Spleen (tissue), 11 donors: ENCODE data around the gene COPB1. TPM values are rescaled to one million over a fixed set of nuclear protein-coding genes. Genes with fewer than 3 reads are reported as not detected.

Experiments
- DNase-seq: peaks from one replicate; pipeline ENCODE4 v3.0.0-alpha.2; 2020
- H3K27ac ChIP-seq, 8 donors: fragments of 200-600 bp; sonication (generic) in 7 of 8; 1 replicate in 4 of 8; 2 replicates in 4 of 8; pipeline versions ENCODE4 v1.5.0 to v1.8.0; 2016 to 2021; ENCODE audit warnings: inconsistent platforms in 4 of 8, mild to moderate bottlenecking in 4 of 8, moderate library complexity in 1 of 8
- H3K27me3 ChIP-seq, 7 donors: fragments of 200-600 bp; sonication (generic) in 6 of 7; replicated peaks in 1 of 7; 1 replicate in 4 of 7; 2 replicates in 3 of 7; pipeline versions ENCODE4 v1.5.0 to v1.8.0; 2016 to 2021; ENCODE audit warnings: inconsistent platforms in 3 of 7, mild to moderate bottlenecking in 1 of 7
- H3K36me3 ChIP-seq, 6 donors: fragments of 200-600 bp; sonication (generic) in 5 of 6; 1 replicate in 4 of 6; 2 replicates in 2 of 6; pipeline versions ENCODE4 v1.5.0 to v1.8.0; 2016 to 2021; ENCODE audit warnings: inconsistent platforms in 2 of 6
- H3K4me1 ChIP-seq, 6 donors: fragments of 200-600 bp; sonication (generic) in 5 of 6; 1 replicate in 3 of 6; 2 replicates in 3 of 6; pipeline versions ENCODE4 v1.5.0 to v1.8.0; 2016 to 2021; ENCODE audit warnings: inconsistent platforms in 3 of 6
- H3K4me3 ChIP-seq, 8 donors: fragments of 200-600 bp; sonication (generic) in 7 of 8; 1 replicate in 4 of 8; 2 replicates in 4 of 8; pipeline versions ENCODE4 v1.5.0 to v1.8.0; 2016 to 2021; ENCODE audit warnings: inconsistent platforms in 4 of 8, mild to moderate bottlenecking in 4 of 8, moderate library complexity in 2 of 8
- H3K9me3 ChIP-seq, 8 donors: fragments of 200-600 bp; sonication (generic) in 7 of 8; 1 replicate in 4 of 8; 2 replicates in 4 of 8; pipeline versions ENCODE4 v1.5.0 to v1.8.0; 2016 to 2021; ENCODE audit warnings: inconsistent platforms in 4 of 8
- POLR2A ChIP-seq, 3 donors: fragments of 450-650 bp; IDR thresholded peaks; one replicate each; pipeline ENCODE4 v1.5.1; 2017; ENCODE audit warnings: antibody characterized with exemption in 3 of 3, mild to moderate bottlenecking in 1 of 3
- POLR2AphosphoS5 ChIP-seq, 3 donors: sonication (generic); formaldehyde crosslinking; IDR thresholded peaks; one replicate each; pipeline ENCODE4 v1.5.1; 2017; ENCODE audit warnings: antibody characterized with exemption in 3 of 3
- WGBS, 5 donors: extraction: QIAGEN DNeasy Blood & Tissue Kit in 3 of 5; methylation state at CpG; one replicate each; pipeline versions ENCODE4 v1.1.5 to v1.1.7; 2013 to 2018; 5-methylcytosine and 5-hydroxymethylcytosine counted together
- intact Hi-C: fragments of 100-400 bp; cut with DNase I; formaldehyde crosslinking; loops from one replicate; pipeline ENCODE4 v1.15.0; 2023; ENCODE audit warnings: low total_unique reads
- polyA plus RNA-seq, 3 donors: library from polyadenylated mRNA; stranded (reverse); fragments of 200-250 nt; gene quantifications; one replicate each; pipeline ENCODE4 v1.2.1, GENCODE V29; 2013
- total RNA-seq, 7 donors: library from RNA; depleted of rRNA in 3 of 7; stranded (reverse); fragments of >200 nt in 3 of 7; fragmentation: NEBNext Ultra II Directional in 4 of 7; extraction: Animal tissue kit (Norgen Biotek cat#: 25700) in 4 of 7; gene quantifications; one replicate each; pipeline versions ENCODE4 v1.1.0 to v1.2.1, GENCODE V29; 2016 to 2021
- TF ChIP-seq, protein P1 (sequence below), 11 experiments: fragments of 200-600 bp in 7 of 11; fragments of 450-650 bp in 4 of 11; sonication (generic) in 4 of 11; IDR thresholded peaks in 8 of 11; conservative IDR thresholded peaks in 3 of 11; 1 replicate in 7 of 11; 2 replicates in 4 of 11; pipeline versions ENCODE4 v1.4.0 to v1.8.0; 2016 to 2021; ENCODE audit warnings: antibody characterized with exemption in 11 of 11, inconsistent platforms in 4 of 11, mild to moderate bottlenecking in 1 of 11
- donor health status: healthy with polysubstance abuse.
- donor health status: DM: no; HTN: no; CAD: no; lungs with moderate emphysema.
- donor health status: DM: no; HTN: no; CAD: no.
- donor health status: Bipolar disorder and iron deficiency.
- donor health status: healthy.
- donor health status: DM: no; HTN: no; CAD: no.
- donor health status: DM: yes; HTN: yes; CAD: no.

COPB1 gene
- total and polyA plus RNA-seq, 10 donors = 43.6 to 122 (median 80.8) TPM

DNA sequence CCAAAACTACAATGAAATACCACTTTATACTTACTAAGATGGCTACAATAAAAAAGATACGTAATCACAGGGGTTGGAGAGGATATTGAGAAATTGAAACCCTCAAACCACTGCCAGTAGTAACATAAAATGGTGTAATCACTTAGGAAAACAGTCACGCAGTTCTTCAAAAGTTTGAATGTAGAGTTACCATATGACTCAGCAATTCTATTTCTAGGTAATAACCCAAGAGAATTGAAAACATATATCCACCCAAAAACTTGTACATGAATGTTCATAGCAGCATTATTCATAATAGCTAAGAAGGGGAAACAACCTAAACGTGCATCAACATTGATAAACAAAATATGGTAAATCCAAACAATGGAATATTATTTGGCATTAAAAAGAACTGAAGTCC lies 45.0 kb upstream of the COPB1 start:
- DNase-seq = no peak
- H3K4me1 ChIP-seq = peaks cover 0 to 47% (median 20%) of the 10 kb centered on the region in 6 donors
- no peaks in the 10 kb centered on the region for H3K9me3 ChIP-seq
- H3K27me3 ChIP-seq = no peaks in the 10 kb centered on the region
- H3K36me3 ChIP-seq = no peaks in the 10 kb centered on the region
- H3K4me3 ChIP-seq = no peak overlapping the region
- H3K27ac ChIP-seq = peak overlapping the region in 4 of 8 donors; percentile 28 to 77 (median 60)
- TF ChIP-seq POLR2AphosphoS5 (IDR thresholded peaks at IDR 0.05) = no peak
- TF ChIP-seq, protein P1, sequence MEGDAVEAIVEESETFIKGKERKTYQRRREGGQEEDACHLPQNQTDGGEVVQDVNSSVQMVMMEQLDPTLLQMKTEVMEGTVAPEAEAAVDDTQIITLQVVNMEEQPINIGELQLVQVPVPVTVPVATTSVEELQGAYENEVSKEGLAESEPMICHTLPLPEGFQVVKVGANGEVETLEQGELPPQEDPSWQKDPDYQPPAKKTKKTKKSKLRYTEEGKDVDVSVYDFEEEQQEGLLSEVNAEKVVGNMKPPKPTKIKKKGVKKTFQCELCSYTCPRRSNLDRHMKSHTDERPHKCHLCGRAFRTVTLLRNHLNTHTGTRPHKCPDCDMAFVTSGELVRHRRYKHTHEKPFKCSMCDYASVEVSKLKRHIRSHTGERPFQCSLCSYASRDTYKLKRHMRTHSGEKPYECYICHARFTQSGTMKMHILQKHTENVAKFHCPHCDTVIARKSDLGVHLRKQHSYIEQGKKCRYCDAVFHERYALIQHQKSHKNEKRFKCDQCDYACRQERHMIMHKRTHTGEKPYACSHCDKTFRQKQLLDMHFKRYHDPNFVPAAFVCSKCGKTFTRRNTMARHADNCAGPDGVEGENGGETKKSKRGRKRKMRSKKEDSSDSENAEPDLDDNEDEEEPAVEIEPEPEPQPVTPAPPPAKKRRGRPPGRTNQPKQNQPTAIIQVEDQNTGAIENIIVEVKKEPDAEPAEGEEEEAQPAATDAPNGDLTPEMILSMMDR (IDR thresholded peaks at IDR 0.05 in 8 of 11, conservative IDR thresholded peaks at IDR 0.05 in 3 of 11) = no peak
- no peak for TF ChIP-seq POLR2A (IDR thresholded peaks at IDR 0.05)
- intact Hi-C loops = no loop called here
- 22 to 57% (median 42%) methylated on average over 3 of the region's 3 CpGs for WGBS, 5 donors

DNA sequence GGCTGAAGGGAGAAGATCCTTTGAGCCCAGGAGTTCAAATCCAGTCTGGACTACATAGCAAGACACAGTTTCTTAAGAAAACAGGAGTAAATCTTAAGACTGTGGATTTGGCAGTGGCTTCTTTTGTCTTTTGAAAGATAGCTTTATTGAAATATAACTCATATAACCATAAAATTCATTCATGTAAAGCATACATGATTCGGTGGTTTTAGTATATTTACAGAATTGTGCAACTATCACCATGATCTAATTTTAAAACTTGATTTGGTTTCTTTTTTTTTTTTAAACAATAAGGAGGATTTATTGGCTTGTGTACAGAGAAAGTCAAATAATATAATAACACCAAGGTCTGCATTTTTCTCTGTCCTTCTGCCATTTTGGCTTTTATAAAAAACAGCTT lies 43.6 kb upstream of the COPB1 start:
- TF ChIP-seq POLR2AphosphoS5 (IDR thresholded peaks at IDR 0.05) (no peak), POLR2A (IDR thresholded peaks at IDR 0.05) (no peak)
- TF ChIP-seq, protein P1 (IDR thresholded peaks at IDR 0.05 in 8 of 11, conservative IDR thresholded peaks at IDR 0.05 in 3 of 11) = no peak
- Histone ChIP-seq H3K4me1 (peaks cover 0 to 47% (median 22%) of the 10 kb centered on the region in 6 donors), H3K4me3 (no peak overlapping the region), H3K27me3 (no peaks in the 10 kb centered on the region), H3K36me3 (no peaks in the 10 kb centered on the region), H3K9me3 (no peaks in the 10 kb centered on the region), H3K27ac (peak overlapping the region in 2 of 8 donors; percentile 66 to 77)
- no peak for DNase-seq
- 41 to 80% (median 50%) methylated on average over 1 of the region's 1 CpG for WGBS, 5 donors
- intact Hi-C loops = no loop called here

DNA sequence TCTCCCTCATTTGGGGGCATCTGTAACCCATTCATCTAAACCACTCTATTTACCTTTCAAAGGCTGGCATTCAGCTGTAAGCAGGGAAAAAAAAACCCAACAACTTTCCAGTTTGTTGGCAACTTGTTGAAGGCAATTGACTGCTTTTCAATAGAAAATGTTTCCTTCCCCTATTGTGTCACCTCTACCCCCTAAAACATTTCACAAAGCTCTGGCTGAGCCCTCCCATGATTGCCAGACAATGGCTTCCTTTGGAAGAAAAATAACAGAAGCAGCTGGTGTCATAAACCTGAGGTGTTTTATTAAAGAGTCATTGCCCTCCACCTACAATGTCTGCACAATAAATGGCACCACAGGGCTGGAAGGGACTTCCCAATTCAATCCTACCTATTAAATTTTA lies 42.7 kb upstream of the COPB1 start:
- TF ChIP-seq POLR2A (IDR thresholded peaks at IDR 0.05) (no peak), POLR2AphosphoS5 (IDR thresholded peaks at IDR 0.05) (no peak)
- TF ChIP-seq, protein P1 (IDR thresholded peaks at IDR 0.05 in 8 of 11, conservative IDR thresholded peaks at IDR 0.05 in 3 of 11) = no peak
- H3K4me3 ChIP-seq = no peak overlapping the region
- H3K4me1 ChIP-seq = peaks cover 3 to 56% (median 28%) of the 10 kb centered on the region in 6 donors
- intact Hi-C loops = no loop called here
- no peaks in the 10 kb centered on the region for H3K27me3 ChIP-seq
- H3K36me3 ChIP-seq = no peaks in the 10 kb centered on the region
- no peak for DNase-seq
- H3K27ac ChIP-seq = peak overlapping the region in 4 of 8 donors; percentile 17 to 77 (median 56)
- no peaks in the 10 kb centered on the region for H3K9me3 ChIP-seq

DNA sequence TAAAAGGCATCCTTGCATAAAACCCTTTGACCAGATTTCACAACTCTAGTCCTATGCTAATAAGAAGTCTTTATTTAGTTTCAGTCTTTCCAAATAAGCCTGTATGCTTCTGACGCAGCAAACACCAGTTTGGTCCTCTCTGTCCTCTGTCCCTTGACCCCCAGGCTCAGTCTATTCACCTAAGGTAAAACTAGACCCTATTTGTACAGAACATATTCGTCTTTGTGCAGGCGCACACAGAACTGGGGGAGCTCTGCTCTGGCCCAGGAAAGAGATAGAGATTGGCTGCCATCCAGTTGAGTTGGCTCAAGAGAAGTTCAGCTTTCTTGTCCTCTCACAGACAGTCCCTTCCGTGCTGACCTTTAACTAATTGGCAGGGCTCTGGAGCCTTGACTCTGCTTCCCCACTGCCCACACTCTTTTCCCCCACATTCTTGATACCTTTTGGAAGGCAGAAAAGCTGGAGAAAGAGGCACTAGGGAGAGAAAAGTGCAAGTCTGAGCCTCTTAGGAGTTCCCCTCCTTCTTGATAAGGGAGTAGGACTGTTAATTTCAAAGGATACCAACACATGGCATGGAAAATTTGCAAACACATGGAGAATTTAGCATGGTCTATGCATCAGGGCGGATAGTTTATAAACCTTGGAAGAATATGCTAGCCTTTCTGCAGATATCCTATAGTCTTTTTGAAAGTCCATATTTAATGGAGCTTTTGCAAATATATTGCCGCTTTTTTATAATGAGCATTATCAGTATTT lies 41.8 kb upstream of the COPB1 start:
- H3K27ac ChIP-seq = peak overlapping the region in 5 of 8 donors; percentile 42 to 77 (median 66)
- H3K4me3 ChIP-seq = no peak overlapping the region
- H3K36me3 ChIP-seq = no peaks in the 10 kb centered on the region
- 56 to 78% (median 64%) methylated on average over 6 of the region's 6 CpGs for WGBS, 5 donors
- TF ChIP-seq, protein P1 (IDR thresholded peaks at IDR 0.05 in 8 of 11, conservative IDR thresholded peaks at IDR 0.05 in 3 of 11) = no peak
- peak in 1 of 3 donors; percentile 52 for TF ChIP-seq POLR2AphosphoS5 (IDR thresholded peaks at IDR 0.05)
- H3K27me3 ChIP-seq = no peaks in the 10 kb centered on the region
- no peaks in the 10 kb centered on the region for H3K9me3 ChIP-seq
- intact Hi-C loops = no loop called here
- DNase-seq = no peak
- H3K4me1 ChIP-seq = peaks cover 6 to 66% (median 36%) of the 10 kb centered on the region in 6 donors
